Endodermal cell (in vitro differentiated cells): ENCODE measurements around the gene SH3GLB1. TPM values are rescaled to one million over a fixed set of nuclear protein-coding genes. Genes with fewer than 3 reads are reported as not detected.
A peak's percentile ranks its signal among the peaks of the same experiment; 100 is the strongest.
"Not testable (repeated sequence)": the region's sequence is repeated elsewhere in the genome, so short reads cannot be mapped to it uniquely, and the experiment has no call there.

Experiments
- DNase-seq: peaks from one replicate; pipeline ENCODE4 v3.0.0-alpha.2; 2017
- H3K27ac ChIP-seq: 2 replicates; pipeline ENCODE4 v1.5.1; 2013; ENCODE audit warnings: mild to moderate bottlenecking, low read depth, low read length, moderate library complexity
- H3K27me3 ChIP-seq: 2 replicates; pipeline ENCODE4 v1.6.1; 2013; ENCODE audit warnings: mild to moderate bottlenecking, low read length, moderate library complexity; ENCODE audit not compliant: insufficient read depth, control insufficient read depth, poor library complexity, severe bottlenecking
- H3K36me3 ChIP-seq: 2 replicates; pipeline ENCODE4 v1.7.0; 2013; ENCODE audit warnings: mild to moderate bottlenecking, low read length, moderate library complexity; ENCODE audit not compliant: control insufficient read depth, insufficient read depth
- H3K4me1 ChIP-seq: one replicate; pipeline ENCODE4 v1.7.0; 2013; ENCODE audit warnings: low read length; ENCODE audit not compliant: control insufficient read depth, insufficient read depth
- H3K4me3 ChIP-seq: 2 replicates; pipeline ENCODE4 v1.5.1; 2013; ENCODE audit warnings: mild to moderate bottlenecking, low read length, moderate library complexity
- H3K9ac ChIP-seq: 2 replicates; pipeline ENCODE4 v1.6.1; 2013; ENCODE audit warnings: mild to moderate bottlenecking, low read length, moderate library complexity; ENCODE audit not compliant: poor library complexity, severe bottlenecking; ENCODE audit errors: extremely low read depth
- H3K9me3 ChIP-seq: 2 replicates; pipeline ENCODE4 v1.6.1; 2013; ENCODE audit warnings: mild to moderate bottlenecking, low read length, moderate library complexity; ENCODE audit not compliant: control insufficient read depth
- H3K27ac Mint-ChIP-seq: 2 replicates; pipeline ENCODE4 v1.8.0; 2020; ENCODE audit warnings: mixed read lengths
- H3K27me3 Mint-ChIP-seq: 2 replicates; pipeline ENCODE4 v1.8.0; 2021; ENCODE audit warnings: mild to moderate bottlenecking, mixed read lengths; ENCODE audit not compliant: insufficient read depth
- H3K36me3 Mint-ChIP-seq: 2 replicates; pipeline ENCODE4 v1.8.0; 2020; ENCODE audit warnings: low read depth, mixed read lengths
- H3K4me1 Mint-ChIP-seq: 2 replicates; pipeline ENCODE4 v1.8.0; 2020; ENCODE audit warnings: mixed read lengths
- H3K4me3 Mint-ChIP-seq: 2 replicates; pipeline ENCODE4 v1.8.0; 2020; ENCODE audit warnings: mild to moderate bottlenecking, moderate library complexity, mixed read lengths
- H3K9me3 Mint-ChIP-seq: 2 replicates; pipeline ENCODE4 v1.8.0; 2020; ENCODE audit warnings: mild to moderate bottlenecking, mixed read lengths
- WGBS, 2 experiments: methylation state at CpG; one replicate each; pipeline versions ENCODE4 v1.1.5 to v1.1.7; 2013; ENCODE audit warnings: missing lambda C conversion rate in 2 of 2, mixed read lengths in 1 of 2; ENCODE audit not compliant: insufficient coverage in 1 of 2, insufficient read length in 1 of 2; 5-methylcytosine and 5-hydroxymethylcytosine counted together
- long read RNA-seq, 4 experiments: library from polyadenylated mRNA in 2 of 4; library from RNA in 1 of 4; library from capped mRNA in 1 of 4; stranded (forward) in 3 of 4; unstranded in 1 of 4; transcript quantifications; one replicate each; pipeline ENCODE4 v2.0.0, GENCODE V29; 2020 to 2021; ENCODE audit warnings: inconsistent platforms in 1 of 4
- polyA plus RNA-seq, 2 experiments: library from polyadenylated mRNA; stranded (reverse); fragments of 50-300 nt; gene quantifications; one replicate each; pipeline ENCODE4 v1.2.3, GENCODE V29; 2013
- total RNA-seq, 2 donors: library from RNA; stranded (reverse); fragmentation: NEBNext Ultra II Directional in 1 of 2; extraction: Animal tissue kit (Norgen Biotek cat#: 25700) in 1 of 2; gene quantifications; 2 replicates in 1 of 2; 3 replicates in 1 of 2; pipeline ENCODE4 v1.2.1, GENCODE V29; 2021
- TF ChIP-seq, protein P1 (sequence below): fragments of 200-600 bp; sonication (generic); conservative IDR thresholded peaks from 2 replicates; pipeline ENCODE4 v1.5.0; 2021; ENCODE audit warnings: antibody characterized with exemption, mild to moderate bottlenecking

The SH3GLB1 gene
- 10 to 100 TPM; 52.5 to 64.8 TPM for total RNA-seq
- polyA plus RNA-seq (2013, experiment 1 of 2): 36.0 TPM
- 37.3 TPM for polyA plus RNA-seq (2013, experiment 2 of 2)
- long read RNA-seq, experiment 1, full-length matches to known transcripts: 15 of 38 reads
- long read RNA-seq, experiment 1, partial matches to known transcripts: 4 of 38 reads
- long read RNA-seq, experiment 1, other reads (novel, unspliced or antisense): 19 of 38 reads
- long read RNA-seq, experiment 2, full-length matches to known transcripts: 64 of 79 reads
- long read RNA-seq, experiment 2, partial matches to known transcripts: 1 of 79 reads
- long read RNA-seq, experiment 2, other reads (novel, unspliced or antisense): 14 of 79 reads
- long read RNA-seq, experiment 3, full-length matches to known transcripts: 224 of 242 reads
- long read RNA-seq, experiment 3, partial matches to known transcripts: 5 of 242 reads
- long read RNA-seq, experiment 3, other reads (novel, unspliced or antisense): 13 of 242 reads
- long read RNA-seq, experiment 4, full-length matches to known transcripts: 7 of 8 reads
- long read RNA-seq, experiment 4, partial matches to known transcripts: 1 of 8 reads
- long read RNA-seq, experiment 4, other reads (novel, unspliced or antisense): 0 of 8 reads

DNA sequence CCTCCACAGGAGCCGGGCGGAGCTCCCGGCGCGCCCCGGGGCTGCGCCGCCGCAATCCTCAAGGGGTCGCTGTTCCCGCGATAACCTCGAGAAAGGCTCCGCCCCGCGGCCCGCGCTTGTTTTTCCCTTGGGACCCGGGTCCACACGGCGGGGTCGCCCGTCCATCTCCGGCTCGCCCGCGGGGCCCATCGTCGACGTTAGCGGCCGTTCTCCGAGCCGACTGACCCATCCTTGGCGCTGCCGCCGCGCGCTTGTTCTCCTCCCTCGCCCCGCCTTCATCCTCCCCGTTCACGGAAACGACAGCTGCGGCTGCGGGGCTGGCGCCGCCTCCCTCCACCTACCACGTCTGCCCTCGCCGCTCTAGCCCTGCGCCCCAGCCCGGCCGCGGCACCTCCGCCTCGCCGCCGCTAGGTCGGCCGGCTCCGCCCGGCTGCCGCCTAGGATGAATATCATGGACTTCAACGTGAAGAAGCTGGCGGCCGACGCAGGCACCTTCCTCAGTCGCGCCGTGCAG is at the start of gene SH3GLB1:
Gene SH3GLB1 (plus strand): TSS at position 119 of the 514 bp plus-strand sequence. CDS start 324 bp downstream, at position 443.
- Mint-ChIP-seq H3K27ac (peak within 1 kb of the TSS; percentile 94), H3K4me3 (peak within 1 kb of the TSS; percentile 92), H3K36me3 (peaks cover 8% of the 10 kb centered on the region), H3K4me1 (peaks cover 24% of the 10 kb centered on the region), H3K27me3 (peaks cover 7% of the 10 kb centered on the region), H3K9me3 (no peaks in the 10 kb centered on the region)
- Histone ChIP-seq H3K36me3 (peaks cover 4% of the 10 kb centered on the region), H3K27me3 (no peaks in the 10 kb centered on the region), H3K4me3 (peak within 1 kb of the TSS; percentile 98), H3K27ac (peak within 1 kb of the TSS; percentile 88), H3K4me1 (no peaks in the 10 kb centered on the region), H3K9ac (peak within 1 kb of the TSS; percentile 70), H3K9me3 (no peaks in the 10 kb centered on the region)
- TF ChIP-seq, protein P1, sequence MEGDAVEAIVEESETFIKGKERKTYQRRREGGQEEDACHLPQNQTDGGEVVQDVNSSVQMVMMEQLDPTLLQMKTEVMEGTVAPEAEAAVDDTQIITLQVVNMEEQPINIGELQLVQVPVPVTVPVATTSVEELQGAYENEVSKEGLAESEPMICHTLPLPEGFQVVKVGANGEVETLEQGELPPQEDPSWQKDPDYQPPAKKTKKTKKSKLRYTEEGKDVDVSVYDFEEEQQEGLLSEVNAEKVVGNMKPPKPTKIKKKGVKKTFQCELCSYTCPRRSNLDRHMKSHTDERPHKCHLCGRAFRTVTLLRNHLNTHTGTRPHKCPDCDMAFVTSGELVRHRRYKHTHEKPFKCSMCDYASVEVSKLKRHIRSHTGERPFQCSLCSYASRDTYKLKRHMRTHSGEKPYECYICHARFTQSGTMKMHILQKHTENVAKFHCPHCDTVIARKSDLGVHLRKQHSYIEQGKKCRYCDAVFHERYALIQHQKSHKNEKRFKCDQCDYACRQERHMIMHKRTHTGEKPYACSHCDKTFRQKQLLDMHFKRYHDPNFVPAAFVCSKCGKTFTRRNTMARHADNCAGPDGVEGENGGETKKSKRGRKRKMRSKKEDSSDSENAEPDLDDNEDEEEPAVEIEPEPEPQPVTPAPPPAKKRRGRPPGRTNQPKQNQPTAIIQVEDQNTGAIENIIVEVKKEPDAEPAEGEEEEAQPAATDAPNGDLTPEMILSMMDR: peak; percentile 95
- 0% methylated on average over 10 to 71 of the region's 71 CpGs for WGBS, 2 experiments
- peak; percentile 97 for DNase-seq

DNA sequence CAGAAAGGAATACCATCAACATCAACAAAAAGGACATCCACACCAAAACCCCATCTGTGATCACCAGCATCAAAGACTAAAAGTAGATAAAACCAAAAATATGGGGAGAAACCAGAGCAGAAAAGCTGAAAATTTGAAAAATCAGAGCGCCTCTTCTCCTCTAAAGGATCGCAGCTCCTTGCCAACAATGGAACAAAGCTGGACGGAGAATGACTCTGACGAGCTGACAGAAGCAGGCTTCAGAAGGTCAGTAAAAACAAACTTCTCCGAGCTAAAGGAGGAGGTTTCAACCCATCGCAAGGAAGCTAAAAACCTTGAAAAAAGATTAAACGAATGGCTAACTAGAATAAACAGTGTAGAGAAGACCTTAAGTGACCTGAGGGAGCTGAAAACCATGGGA is 46.0 kb upstream of the SH3GLB1 start:
- H3K9me3 Mint-ChIP-seq: peaks cover 10% of the 10 kb centered on the region
- DNase-seq, H3K4me1 ChIP-seq, H3K36me3 ChIP-seq, H3K9me3 ChIP-seq, H3K4me3 ChIP-seq, H3K27me3 Mint-ChIP-seq, H3K27me3 ChIP-seq, H3K27ac Mint-ChIP-seq, H3K27ac ChIP-seq, H3K36me3 Mint-ChIP-seq, H3K9ac ChIP-seq, H3K4me1 Mint-ChIP-seq, H3K4me3 Mint-ChIP-seq: not testable (repeated sequence)
- 90 to 93% methylated on average over 7 of the region's 7 CpGs for WGBS, 2 experiments

DNA sequence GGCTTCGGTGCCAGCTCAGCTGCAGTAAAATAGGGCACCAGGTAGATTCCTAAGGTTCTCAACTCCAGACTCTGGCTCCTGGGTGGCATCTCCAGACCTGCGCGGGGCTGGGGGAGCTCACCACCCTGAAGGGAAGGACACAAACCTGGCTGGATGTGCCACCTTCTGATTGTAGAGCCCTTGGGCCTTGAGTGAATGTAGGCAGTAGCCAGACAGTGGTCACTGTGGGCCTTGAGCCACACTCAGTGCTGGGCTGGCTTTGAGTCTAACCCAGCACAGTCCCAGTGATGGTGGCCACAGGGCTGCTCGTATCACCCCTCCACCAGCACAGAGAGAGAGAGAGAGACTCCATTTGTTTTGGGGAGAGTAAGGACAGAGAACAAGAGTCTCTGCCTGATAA is 38.0 kb upstream of the SH3GLB1 start:
- Histone ChIP-seq H3K9me3 (no peaks in the 10 kb centered on the region), H3K27ac (no peak overlapping the region), H3K36me3 (no peaks in the 10 kb centered on the region), H3K27me3 (no peaks in the 10 kb centered on the region), H3K4me1 (no peaks in the 10 kb centered on the region), H3K9ac (no peak overlapping the region), H3K4me3 (no peak overlapping the region)
- Mint-ChIP-seq H3K36me3 (no peaks in the 10 kb centered on the region), H3K4me3 (no peak overlapping the region), H3K27me3 (no peaks in the 10 kb centered on the region), H3K27ac (no peak overlapping the region), H3K9me3 (peaks cover 8% of the 10 kb centered on the region), H3K4me1 (no peaks in the 10 kb centered on the region)
- WGBS, 2 experiments: 98% methylated on average over 4 of the region's 4 CpGs; no CpG with 5 or more reads in 1 of the 2 experiments
- TF ChIP-seq, protein P1: no peak
- DNase-seq: no peak
